GM20000 (cell line): ENCODE results near the gene TEKT1.
"Not testable (repeated sequence)": the region's sequence is repeated elsewhere in the genome, so short reads cannot be mapped to it uniquely, and the experiment has no call there.

Source experiments
- DNase-seq: peaks from one replicate; pipeline ENCODE4 v3.0.0; 2012; ENCODE audit warnings: low spot score
- TF ChIP-seq, protein P1 (sequence below): IDR thresholded peaks from 2 replicates; pipeline ENCODE4 v1.5.1; 2012; ENCODE audit warnings: mild to moderate bottlenecking, control low read depth; ENCODE audit errors: extremely low read depth, missing control alignments

Gene TEKT1

DNA sequence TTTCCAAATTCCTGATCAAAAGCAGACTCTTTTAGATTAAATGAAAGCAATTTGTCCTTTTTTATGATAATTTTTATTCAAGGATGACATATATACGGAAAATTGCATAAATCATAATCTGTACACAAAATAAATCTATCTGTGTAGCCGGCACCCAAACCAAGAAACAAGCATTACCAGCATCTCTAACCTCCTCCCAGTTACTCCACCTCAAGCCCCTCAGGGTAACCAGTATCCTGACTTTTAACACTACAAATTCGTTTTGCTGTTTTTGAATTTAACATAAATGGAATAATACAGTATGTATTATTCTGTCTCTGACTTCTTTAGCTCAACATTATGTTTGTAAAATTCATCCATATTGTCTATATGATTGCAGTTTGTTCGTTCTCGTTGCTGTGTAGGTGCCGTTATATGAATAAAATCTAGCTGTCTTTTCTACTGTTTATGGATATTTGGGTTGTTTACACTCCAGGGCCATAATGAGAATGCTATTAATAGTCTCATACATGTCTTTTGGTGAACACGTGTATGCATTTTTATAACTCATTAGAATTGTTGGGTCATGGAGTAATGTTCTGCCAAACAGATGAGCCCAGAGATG, 1.0 kb downstream of the TEKT1 start:
- DNase-seq, result no peak
- TF ChIP-seq, protein P1, sequence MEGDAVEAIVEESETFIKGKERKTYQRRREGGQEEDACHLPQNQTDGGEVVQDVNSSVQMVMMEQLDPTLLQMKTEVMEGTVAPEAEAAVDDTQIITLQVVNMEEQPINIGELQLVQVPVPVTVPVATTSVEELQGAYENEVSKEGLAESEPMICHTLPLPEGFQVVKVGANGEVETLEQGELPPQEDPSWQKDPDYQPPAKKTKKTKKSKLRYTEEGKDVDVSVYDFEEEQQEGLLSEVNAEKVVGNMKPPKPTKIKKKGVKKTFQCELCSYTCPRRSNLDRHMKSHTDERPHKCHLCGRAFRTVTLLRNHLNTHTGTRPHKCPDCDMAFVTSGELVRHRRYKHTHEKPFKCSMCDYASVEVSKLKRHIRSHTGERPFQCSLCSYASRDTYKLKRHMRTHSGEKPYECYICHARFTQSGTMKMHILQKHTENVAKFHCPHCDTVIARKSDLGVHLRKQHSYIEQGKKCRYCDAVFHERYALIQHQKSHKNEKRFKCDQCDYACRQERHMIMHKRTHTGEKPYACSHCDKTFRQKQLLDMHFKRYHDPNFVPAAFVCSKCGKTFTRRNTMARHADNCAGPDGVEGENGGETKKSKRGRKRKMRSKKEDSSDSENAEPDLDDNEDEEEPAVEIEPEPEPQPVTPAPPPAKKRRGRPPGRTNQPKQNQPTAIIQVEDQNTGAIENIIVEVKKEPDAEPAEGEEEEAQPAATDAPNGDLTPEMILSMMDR, result no peak

DNA sequence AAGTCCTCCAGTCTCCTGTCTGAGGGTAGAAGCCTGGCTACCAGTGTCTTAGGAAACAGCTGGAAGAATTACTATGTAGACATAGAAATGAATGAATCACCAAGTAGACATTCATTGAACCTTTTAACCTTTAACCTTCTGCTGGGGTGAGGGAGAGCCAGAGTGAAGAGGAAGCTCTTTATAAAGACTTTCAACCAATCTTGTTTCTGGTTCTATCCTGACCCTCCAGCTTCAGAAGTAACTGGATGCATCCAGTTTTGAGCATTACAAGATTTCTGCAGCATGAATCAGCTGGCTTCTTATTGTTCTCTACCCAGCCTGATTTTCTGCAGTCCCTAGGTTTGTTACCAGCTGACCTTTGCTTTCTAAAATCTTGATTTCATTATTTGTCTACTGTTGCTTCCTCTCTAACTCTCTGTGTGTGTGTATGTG, 8.5 kb downstream of the TEKT1 start:
- DNase-seq, result no peak
- TF ChIP-seq, protein P1, result no peak

DNA sequence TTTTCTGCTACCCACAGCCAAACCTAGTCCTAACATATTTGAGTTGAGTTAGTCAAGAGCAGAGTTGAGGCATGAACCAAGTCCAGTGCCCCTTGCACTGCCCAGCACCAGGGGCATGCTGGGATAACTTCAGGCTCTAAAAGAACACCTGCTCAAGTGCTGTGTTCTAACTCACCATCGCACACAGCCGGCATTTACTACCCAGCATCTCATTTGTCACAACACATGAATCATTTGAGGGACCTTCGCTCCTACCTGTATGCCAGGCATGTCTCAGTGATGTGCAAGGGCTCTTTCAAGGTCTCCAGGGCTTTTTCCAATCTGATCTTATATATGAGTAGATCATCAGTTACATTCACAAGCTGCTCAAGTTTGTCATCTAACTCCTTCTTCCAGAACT, 12.6 kb downstream of the TEKT1 start:
- TF ChIP-seq, protein P1, result no peak

DNA sequence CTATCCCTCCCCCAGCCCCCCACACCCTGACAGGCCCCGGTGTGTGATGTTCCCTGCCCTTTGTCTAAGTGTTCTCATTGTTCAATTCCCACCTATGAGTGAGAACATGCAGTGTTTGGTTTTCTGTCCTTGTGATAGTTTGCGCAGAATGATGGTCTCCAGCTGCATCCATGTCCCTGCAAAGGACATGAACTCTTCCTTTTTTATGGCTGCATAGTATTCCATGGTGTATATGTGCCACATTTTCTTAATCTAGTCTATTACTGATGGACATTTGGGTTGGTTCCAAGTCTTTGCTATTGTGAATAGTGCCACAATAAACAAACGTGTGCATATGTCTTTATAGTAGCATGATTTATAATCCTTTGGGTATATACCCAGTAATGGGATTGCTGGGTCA, 15.2 kb downstream of the TEKT1 start:
- not testable (repeated sequence) for DNase-seq

More for the DNA sequence above, 12.6 kb downstream of the TEKT1 start:
- DNase-seq, result no peak

DNA sequence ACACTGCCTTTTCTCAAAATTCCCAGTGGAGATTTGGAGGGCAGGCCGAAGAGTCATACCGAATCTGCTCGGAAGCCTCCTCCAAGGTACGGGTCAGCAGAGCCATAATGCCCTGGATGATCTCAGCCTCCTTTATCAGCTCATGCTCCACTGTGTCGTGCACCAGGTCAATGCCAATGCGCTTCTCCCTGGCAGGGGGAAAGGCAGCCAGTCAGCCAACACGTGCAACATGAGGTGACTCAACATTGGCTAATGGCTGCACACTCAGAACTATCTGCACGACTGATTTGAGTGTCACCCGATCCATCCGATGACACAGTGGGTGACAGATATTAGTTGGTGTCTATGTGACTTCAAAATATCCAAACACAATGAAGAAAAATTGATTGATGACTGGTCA, 15.8 kb downstream of the TEKT1 start:
- TF ChIP-seq, protein P1, result no peak

DNA sequence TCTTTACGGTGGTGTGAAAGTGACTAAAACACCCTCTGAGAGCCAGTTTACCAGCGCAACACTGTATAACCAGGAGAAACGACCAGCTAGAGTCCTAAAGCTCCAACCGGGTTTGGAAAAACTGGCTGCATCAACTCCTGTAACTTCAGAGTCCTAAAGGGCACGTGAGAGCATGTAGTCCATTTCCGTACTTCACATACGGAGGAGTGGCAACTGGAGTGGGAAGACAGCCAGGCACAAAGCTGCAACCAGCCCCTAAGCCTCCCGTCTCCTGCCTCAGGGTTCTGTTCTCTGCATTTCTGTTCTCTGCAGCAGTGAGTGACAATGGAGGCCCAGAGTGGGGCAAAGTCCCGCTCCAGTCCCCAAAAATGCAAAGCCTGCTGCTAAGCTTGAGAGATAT, 19.2 kb downstream of the TEKT1 start:
- DNase-seq, result no peak
- TF ChIP-seq, protein P1, result no peak

More for the DNA sequence above, 15.8 kb downstream of the TEKT1 start:
- no peak for DNase-seq

DNA sequence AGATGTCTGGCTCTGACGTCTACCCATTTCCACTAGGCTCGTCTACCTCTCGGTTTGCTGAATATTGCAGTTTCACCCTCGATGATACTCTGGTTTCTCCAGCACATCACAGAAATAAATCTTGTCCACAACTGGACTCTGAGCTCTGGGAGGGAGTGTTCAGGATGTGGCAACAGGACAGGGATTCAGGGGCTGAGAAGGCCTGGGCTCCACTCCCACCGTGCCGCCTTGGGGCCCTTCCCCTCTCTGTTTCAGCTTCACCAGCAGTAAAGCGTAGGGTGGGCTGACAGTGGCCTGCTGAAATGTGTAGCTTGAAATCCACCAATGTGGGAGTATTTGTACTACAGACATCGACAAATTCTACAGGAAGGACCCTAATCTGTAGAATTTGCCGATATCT, 20.0 kb downstream of the TEKT1 start:
- TF ChIP-seq, protein P1, result no peak
- DNase-seq, result no peak

DNA sequence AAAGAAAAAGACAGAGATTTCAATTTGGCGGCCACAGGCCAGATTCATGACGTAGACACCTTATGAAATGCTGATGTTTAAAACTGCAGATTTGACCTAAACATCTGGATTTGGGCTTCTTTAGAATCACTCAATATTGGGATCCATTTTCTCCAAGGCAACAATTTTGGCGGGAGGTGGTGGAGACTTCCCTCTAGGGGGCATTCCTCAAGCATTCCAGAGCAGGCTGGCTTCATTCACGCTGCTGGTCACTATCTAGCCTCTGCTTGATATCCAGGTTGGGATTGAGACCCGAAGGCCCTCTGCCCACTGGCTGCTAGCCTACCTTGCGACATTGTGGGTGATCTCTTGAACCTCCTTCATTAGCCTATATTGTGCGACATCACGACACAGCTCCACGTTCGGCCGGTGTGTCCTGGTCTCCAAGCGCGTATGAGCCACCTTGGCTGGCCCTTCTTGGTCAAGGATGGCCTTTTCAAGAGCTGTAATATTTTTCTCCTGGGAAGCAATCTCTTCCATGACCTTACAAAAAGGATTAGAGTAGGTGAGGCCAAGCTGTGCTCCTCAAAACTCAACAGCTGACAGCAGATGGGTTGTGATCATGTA, 31.0 kb downstream of the TEKT1 start:
- no peak for DNase-seq

More for the DNA sequence above, 31.0 kb downstream of the TEKT1 start:
- TF ChIP-seq, protein P1, result no peak
